Trophoblast cell (in vitro differentiated cells and primary cell): ENCODE measurements around the gene GFRA1.

ENCODE experiments used
- DNase-seq, 2 donors: peaks; one replicate each; pipeline ENCODE4 v3.0.0-alpha.2; 2016
- H2AFZ ChIP-seq: 2 replicates; pipeline ENCODE4 v1.6.1; 2013; ENCODE audit warnings: low read length, moderate library complexity, mild to moderate bottlenecking; ENCODE audit not compliant: insufficient read depth, poor library complexity
- H2AK5ac ChIP-seq: 2 replicates; pipeline ENCODE4 v1.6.1; 2013; ENCODE audit warnings: mild to moderate bottlenecking, low read length
- H2BK120ac ChIP-seq: 2 replicates; pipeline ENCODE4 v1.6.1; 2013; ENCODE audit warnings: low read length, mild to moderate bottlenecking, moderate library complexity; ENCODE audit not compliant: insufficient read depth, poor library complexity
- H2BK12ac ChIP-seq: 2 replicates; pipeline ENCODE4 v1.6.1; 2013; ENCODE audit warnings: mild to moderate bottlenecking, low read length, moderate library complexity
- H2BK5ac ChIP-seq: 2 replicates; pipeline ENCODE4 v1.6.1; 2013; ENCODE audit warnings: low read length, low read depth, moderate library complexity, mild to moderate bottlenecking; ENCODE audit not compliant: poor library complexity
- H3K14ac ChIP-seq: 2 replicates; pipeline ENCODE4 v1.6.1; 2013; ENCODE audit warnings: mild to moderate bottlenecking, low read length
- H3K18ac ChIP-seq: 2 replicates; pipeline ENCODE4 v1.6.1; 2013; ENCODE audit warnings: mild to moderate bottlenecking, low read length
- H3K23ac ChIP-seq: 2 replicates; pipeline ENCODE4 v1.6.1; 2013; ENCODE audit warnings: low read length
- H3K27ac ChIP-seq: 2 replicates; pipeline ENCODE4 v1.5.1; 2013; ENCODE audit warnings: low read depth, mild to moderate bottlenecking, inconsistent platforms, low read length, moderate library complexity
- H3K27me3 ChIP-seq: 2 replicates; pipeline ENCODE4 v1.6.1; 2013; ENCODE audit warnings: inconsistent platforms, mild to moderate bottlenecking, low read length, moderate library complexity; ENCODE audit not compliant: insufficient read depth
- H3K36me3 ChIP-seq, 2 experiments: 1 replicate in 1 of 2; 2 replicates in 1 of 2; pipeline ENCODE4 v1.6.1; 2013; ENCODE audit warnings: low read length in 2 of 2, mild to moderate bottlenecking in 2 of 2, moderate library complexity in 1 of 2; ENCODE audit not compliant: insufficient read depth in 2 of 2, control insufficient read depth in 1 of 2
- H3K4ac ChIP-seq: 2 replicates; pipeline ENCODE4 v1.6.1; 2013; ENCODE audit warnings: low read depth, mild to moderate bottlenecking, low read length, moderate library complexity
- H3K4me1 ChIP-seq, 2 experiments: 1 replicate in 1 of 2; 2 replicates in 1 of 2; pipeline ENCODE4 v1.6.1; 2013; ENCODE audit warnings: low read length in 2 of 2, mild to moderate bottlenecking in 2 of 2, moderate library complexity in 1 of 2; ENCODE audit not compliant: insufficient read depth in 2 of 2, control insufficient read depth in 1 of 2
- H3K4me2 ChIP-seq: 2 replicates; pipeline ENCODE4 v1.6.1; 2013; ENCODE audit warnings: inconsistent platforms, mild to moderate bottlenecking, low read length, moderate library complexity
- H3K4me3 ChIP-seq: 2 replicates; pipeline ENCODE4 v1.5.1; 2013; ENCODE audit warnings: mild to moderate bottlenecking, low read depth, low read length, inconsistent platforms
- H3K79me1 ChIP-seq: one replicate; pipeline ENCODE4 v1.6.1; 2013; ENCODE audit warnings: low read length
- H3K79me2 ChIP-seq: 2 replicates; pipeline ENCODE4 v1.6.1; 2013; ENCODE audit warnings: low read length, mild to moderate bottlenecking; ENCODE audit not compliant: control insufficient read depth, insufficient read depth, poor library complexity
- H3K9ac ChIP-seq: 2 replicates; pipeline ENCODE4 v1.6.1; 2013; ENCODE audit warnings: mild to moderate bottlenecking, low read length
- H3K9me3 ChIP-seq: 2 replicates; pipeline ENCODE4 v1.6.1; 2013; ENCODE audit warnings: low read depth, mild to moderate bottlenecking, control low read depth, inconsistent platforms, low read length; ENCODE audit not compliant: insufficient read depth
- H4K12ac ChIP-seq: 2 replicates; pipeline ENCODE4 v1.6.1; 2013; ENCODE audit warnings: low read depth, mild to moderate bottlenecking, low read length, moderate library complexity
- H4K8ac ChIP-seq: 2 replicates; pipeline ENCODE4 v1.6.1; 2013; ENCODE audit warnings: low read depth, mild to moderate bottlenecking, low read length, moderate library complexity
- H4K91ac ChIP-seq: one replicate; pipeline ENCODE4 v1.6.1; 2013; ENCODE audit warnings: low read depth, mild to moderate bottlenecking, low read length, moderate library complexity
- WGBS: extraction: QIAGEN DNeasy Blood & Tissue Kit; methylation state at CpG from one replicate; pipeline ENCODE4 v1.1.7; 2013; ENCODE audit warnings: missing lambda C conversion rate; ENCODE audit not compliant: insufficient read length, insufficient coverage; ENCODE audit errors: extremely low coverage; 5-methylcytosine and 5-hydroxymethylcytosine counted together

Gene GFRA1

DNA sequence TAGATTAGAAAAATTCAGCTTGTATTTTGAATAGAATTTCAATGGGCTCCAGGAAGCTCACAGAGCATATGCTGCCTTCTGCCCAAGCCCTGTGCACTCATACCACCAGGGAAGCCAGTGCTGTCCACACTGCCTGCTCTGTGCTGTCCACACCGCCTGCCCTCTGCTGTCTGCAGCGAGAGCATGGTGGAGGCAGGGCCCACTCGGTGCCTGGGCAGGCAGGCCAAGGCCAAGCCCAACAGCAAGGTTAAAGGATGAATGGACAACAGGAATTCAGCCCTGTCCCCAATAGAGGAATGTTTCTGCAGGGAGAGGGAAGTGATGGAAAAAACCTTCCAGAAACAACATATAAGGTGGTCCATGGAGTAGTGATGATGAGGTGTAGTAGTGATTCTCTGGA is 146.8 kb downstream of the GFRA1 start:
- no peaks in the 10 kb centered on the region for H3K79me1 ChIP-seq
- no peak overlapping the region for H2AK5ac ChIP-seq
- no peaks in the 10 kb centered on the region for H3K79me2 ChIP-seq
- H3K23ac ChIP-seq = no peak overlapping the region
- H3K4me2 ChIP-seq = no peak overlapping the region
- no peaks in the 10 kb centered on the region for H3K36me3 ChIP-seq
- peaks cover 3% of the 10 kb centered on the region for H3K9me3 ChIP-seq
- no peak overlapping the region for H3K14ac ChIP-seq
- no peak overlapping the region for H2BK12ac ChIP-seq
- H2BK5ac ChIP-seq = no peak overlapping the region
- H2BK120ac ChIP-seq = no peak overlapping the region
- H3K4me1 ChIP-seq = no peaks in the 10 kb centered on the region
- H3K4ac ChIP-seq = no peak overlapping the region
- no peak overlapping the region for H4K91ac ChIP-seq
- no peak overlapping the region for H3K4me3 ChIP-seq
- no peak overlapping the region for H4K8ac ChIP-seq
- H2AFZ ChIP-seq = no peak overlapping the region
- H4K12ac ChIP-seq = no peak overlapping the region
- no CpG with 5 or more reads among the region's 3 CpGs for WGBS
- no peak overlapping the region for H3K27ac ChIP-seq
- no peak for DNase-seq
- H3K27me3 ChIP-seq = no peaks in the 10 kb centered on the region
- no peak overlapping the region for H3K18ac ChIP-seq
- no peak overlapping the region for H3K9ac ChIP-seq

DNA sequence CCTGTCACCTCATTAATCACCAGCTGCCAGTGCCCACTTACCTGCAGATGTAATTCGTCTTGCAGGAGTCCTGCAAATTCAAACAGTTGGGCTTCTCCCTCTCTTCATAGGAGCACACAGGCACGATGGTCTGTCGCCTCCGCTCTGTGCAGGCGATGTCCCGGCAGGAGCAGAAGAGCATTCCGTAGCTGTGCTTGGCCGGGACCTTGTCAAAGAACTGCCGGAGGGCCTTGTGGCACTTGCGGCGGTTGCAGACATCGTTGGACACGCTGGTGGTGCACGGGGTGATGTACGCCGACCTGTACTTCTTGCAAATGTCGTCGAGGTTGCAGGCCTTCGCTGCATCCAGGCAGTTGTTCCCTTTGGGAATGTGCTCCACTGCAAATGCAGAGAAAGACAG is 147.8 kb downstream of the GFRA1 start:
- no peaks in the 10 kb centered on the region for H3K79me1 ChIP-seq
- no peak overlapping the region for H4K91ac ChIP-seq
- no peak overlapping the region for H3K23ac ChIP-seq
- H3K9me3 ChIP-seq = peaks cover 3% of the 10 kb centered on the region
- no peak overlapping the region for H2BK120ac ChIP-seq
- H2BK5ac ChIP-seq = no peak overlapping the region
- H3K27me3 ChIP-seq = no peaks in the 10 kb centered on the region
- H3K18ac ChIP-seq = no peak overlapping the region
- no peaks in the 10 kb centered on the region for H3K4me1 ChIP-seq
- H2BK12ac ChIP-seq = no peak overlapping the region
- no peak overlapping the region for H2AK5ac ChIP-seq
- H4K12ac ChIP-seq = no peak overlapping the region
- no peak for DNase-seq
- no peak overlapping the region for H3K4ac ChIP-seq
- no peak overlapping the region for H3K27ac ChIP-seq
- H3K36me3 ChIP-seq = no peaks in the 10 kb centered on the region
- no peak overlapping the region for H2AFZ ChIP-seq
- no peak overlapping the region for H3K14ac ChIP-seq
- no CpG with 5 or more reads among the region's 19 CpGs for WGBS
- H3K4me3 ChIP-seq = no peak overlapping the region
- H3K4me2 ChIP-seq = no peak overlapping the region
- no peaks in the 10 kb centered on the region for H3K79me2 ChIP-seq
- no peak overlapping the region for H3K9ac ChIP-seq
- no peak overlapping the region for H4K8ac ChIP-seq

DNA sequence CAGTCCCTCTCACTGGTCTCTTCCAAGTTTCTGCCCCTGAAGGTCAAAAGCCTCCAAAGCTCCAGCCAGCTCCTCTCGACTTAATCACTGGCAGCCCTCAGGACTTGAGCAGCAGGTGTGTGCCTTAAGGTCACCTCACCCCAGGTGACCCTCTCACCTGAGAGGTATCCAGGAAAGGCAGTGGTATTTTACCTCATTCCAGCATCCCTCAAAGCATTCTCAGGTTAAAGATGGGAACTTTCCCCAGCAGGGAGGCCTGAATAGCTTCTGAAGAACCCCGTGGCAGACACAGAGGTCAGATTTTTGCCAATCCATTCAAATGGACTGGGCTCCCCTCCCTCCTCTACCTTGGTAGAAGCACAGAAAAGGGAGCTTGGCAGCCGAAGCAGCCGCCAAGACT is 148.2 kb downstream of the GFRA1 start:
- no peaks in the 10 kb centered on the region for H3K4me1 ChIP-seq
- no CpG with 5 or more reads among the region's 4 CpGs for WGBS
- H4K12ac ChIP-seq = no peak overlapping the region
- no peak overlapping the region for H4K8ac ChIP-seq
- H3K9ac ChIP-seq = no peak overlapping the region
- H3K27ac ChIP-seq = no peak overlapping the region
- no peak overlapping the region for H3K23ac ChIP-seq
- H3K79me2 ChIP-seq = no peaks in the 10 kb centered on the region
- H3K4me2 ChIP-seq = no peak overlapping the region
- no peaks in the 10 kb centered on the region for H3K27me3 ChIP-seq
- no peaks in the 10 kb centered on the region for H3K79me1 ChIP-seq
- peaks cover 3% of the 10 kb centered on the region for H3K9me3 ChIP-seq
- H3K36me3 ChIP-seq = no peaks in the 10 kb centered on the region
- no peak overlapping the region for H2BK12ac ChIP-seq
- no peak overlapping the region for H2BK120ac ChIP-seq
- no peak overlapping the region for H3K14ac ChIP-seq
- no peak for DNase-seq
- no peak overlapping the region for H3K18ac ChIP-seq
- H3K4me3 ChIP-seq = no peak overlapping the region
- H2BK5ac ChIP-seq = no peak overlapping the region
- H4K91ac ChIP-seq = no peak overlapping the region
- no peak overlapping the region for H2AK5ac ChIP-seq
- H2AFZ ChIP-seq = no peak overlapping the region
- no peak overlapping the region for H3K4ac ChIP-seq

DNA sequence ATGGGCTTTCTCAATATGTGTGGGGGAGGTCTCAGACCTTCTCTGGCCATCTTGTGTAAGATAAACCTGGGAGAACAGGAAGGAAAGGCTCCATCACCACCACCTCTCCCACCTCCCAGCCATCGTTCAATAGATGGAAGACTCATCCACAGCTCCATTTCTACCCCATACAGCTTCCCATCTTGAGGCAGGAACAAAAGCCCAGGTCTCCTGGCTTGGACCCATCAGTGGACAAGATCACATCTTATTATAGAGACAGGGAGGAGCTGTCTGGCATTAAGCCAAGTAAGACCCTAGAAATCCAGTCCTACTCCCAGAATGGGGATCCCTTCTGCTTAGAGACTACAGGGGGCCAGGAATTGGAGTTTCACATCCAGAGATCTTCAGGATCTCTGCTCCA is 150.3 kb downstream of the GFRA1 start:
- no peak overlapping the region for H4K91ac ChIP-seq

More for the DNA sequence above, 150.3 kb downstream of the GFRA1 start:
- Histone ChIP-seq H3K9ac (no peak overlapping the region), H2BK120ac (no peak overlapping the region), H3K4ac (no peak overlapping the region), H2AK5ac (no peak overlapping the region), H2BK5ac (no peak overlapping the region), H3K4me2 (no peak overlapping the region), H3K9me3 (peaks cover 3% of the 10 kb centered on the region), H2AFZ (no peak overlapping the region), H4K12ac (no peak overlapping the region), H3K23ac (no peak overlapping the region), H3K79me1 (no peaks in the 10 kb centered on the region), H3K14ac (no peak overlapping the region), H3K18ac (no peak overlapping the region), H4K8ac (no peak overlapping the region), H2BK12ac (no peak overlapping the region), H3K4me1 (no peaks in the 10 kb centered on the region), H3K27me3 (no peaks in the 10 kb centered on the region), H3K79me2 (no peaks in the 10 kb centered on the region), H3K36me3 (no peaks in the 10 kb centered on the region), H3K4me3 (no peak overlapping the region), H3K27ac (no peak overlapping the region)
- no peak for DNase-seq
- WGBS = no CpG with 5 or more reads among the region's 1 CpG
